Measurements from ENCODE around the gene SLC2A6.

SLC2A6 gene

DNA sequence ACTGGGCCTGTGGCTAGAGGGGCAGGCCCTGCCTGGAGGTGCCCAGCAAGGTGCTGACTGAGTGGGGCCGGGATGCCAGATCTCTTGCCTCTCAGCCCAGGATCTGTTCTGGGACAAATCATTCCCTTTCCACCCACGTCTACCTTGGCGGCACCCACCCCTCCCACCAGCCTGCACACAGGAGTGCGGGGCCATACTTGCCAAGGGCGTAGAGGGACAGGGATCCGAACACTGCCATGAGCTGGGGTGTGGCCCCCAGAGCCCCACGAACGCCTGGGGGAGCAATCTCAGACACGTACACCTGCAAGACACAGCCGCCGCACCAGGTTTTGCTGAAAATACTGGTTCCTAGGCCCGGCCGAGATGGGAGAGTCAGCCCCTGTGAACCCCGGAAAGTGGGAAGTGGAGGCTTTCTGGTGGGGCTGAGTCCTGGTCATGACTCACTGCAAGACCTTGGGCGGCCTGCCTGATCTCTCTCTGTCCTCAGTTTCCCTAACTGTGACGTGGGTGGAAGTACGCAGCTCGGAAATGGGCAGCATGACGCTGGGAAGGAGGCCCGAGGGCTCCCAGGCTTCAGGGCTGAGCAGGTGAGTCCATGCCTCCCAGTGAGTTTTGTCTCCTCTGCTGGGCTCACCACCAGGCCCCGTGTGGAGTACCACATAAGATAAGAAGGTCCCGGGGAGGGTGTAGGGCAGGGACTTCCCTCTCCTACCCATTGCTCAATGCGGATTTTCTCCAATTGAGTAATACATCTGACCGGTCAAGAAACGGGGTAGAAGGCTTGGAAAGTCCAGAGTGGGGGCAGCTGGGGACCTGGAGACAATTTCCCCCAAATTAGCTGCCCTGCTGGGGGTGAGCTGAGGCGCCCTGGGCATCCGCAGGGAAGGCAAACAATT lies 2.6 kb downstream of the SLC2A6 start:
- DNase-seq, result no peak

DNA sequence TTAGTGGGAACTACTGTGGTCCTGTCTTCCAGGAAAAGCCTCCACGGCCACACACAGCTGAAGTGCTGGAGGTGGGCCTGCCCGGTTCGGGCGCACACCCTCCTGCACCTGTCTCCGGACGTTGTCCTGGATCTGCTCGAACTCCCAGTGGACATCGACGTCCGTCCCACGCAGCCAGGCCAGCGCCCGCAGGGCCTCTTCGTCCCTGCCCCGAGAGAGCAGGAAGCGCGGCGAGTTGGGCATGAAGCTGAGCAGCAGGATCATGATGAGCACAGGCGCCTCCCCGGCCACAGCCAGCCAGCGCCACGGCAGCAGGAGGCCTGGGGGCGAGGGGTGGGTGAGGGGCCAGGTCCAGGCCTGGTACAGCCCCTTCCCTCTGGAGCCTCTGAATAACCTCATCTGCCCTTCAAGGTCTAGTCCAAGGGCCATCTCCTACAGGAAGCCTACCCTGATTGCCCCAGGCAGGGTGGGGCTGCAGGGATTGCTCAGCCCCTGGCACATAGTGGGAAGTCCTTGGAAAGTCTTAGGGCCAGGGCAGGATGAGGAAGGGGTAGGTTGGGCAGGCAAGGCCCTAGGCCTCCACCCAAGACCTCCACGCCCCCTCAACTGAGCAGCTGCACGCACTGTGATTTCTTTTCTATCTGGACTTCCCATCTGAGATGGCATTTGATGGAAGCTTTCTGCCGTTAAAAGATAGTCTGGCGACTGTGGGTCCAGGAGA lies 3.4 kb downstream of the SLC2A6 start:
- no peak for DNase-seq

DNA sequence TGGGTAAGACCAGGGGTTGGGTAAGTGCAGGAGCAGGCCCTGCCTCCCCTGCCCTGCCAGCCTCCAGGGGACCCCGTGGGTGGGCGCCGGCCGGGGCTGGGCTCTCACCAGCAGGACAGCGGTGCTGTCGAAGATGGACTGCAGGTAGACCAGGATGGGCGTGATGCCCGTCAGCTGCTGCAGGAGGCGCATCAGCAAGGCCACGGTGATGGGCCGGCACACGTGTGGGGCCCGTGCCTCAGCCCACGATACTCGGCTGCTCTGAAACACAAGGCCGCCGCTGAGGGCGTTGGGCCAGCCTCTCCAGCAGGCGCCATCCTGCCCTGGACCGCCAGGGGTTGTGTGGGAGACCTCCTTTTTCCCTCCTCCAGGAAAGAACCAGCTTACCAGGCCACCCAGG lies 4.0 kb downstream of the SLC2A6 start:
- no peak for DNase-seq

DNA sequence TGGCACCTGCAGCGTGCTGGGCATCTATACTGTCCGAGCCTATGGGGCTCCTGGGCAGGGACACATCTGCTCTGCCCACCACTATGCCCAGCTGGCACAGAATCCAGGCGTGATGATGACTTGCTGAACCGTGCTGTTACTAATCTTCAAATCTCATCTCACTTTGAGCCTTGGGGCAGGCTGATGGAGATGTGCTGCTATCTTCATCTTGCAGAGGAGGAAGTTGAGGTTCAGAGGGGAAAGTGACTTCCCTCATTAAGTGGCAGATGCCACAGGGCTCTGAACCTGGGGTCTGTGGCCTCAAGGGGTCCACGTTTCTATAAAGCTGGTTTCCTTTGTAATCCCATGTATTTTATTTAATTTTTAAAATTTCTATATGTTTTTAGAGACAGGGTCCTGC lies 4.7 kb downstream of the SLC2A6 start:
- DNase-seq, result no peak

DNA sequence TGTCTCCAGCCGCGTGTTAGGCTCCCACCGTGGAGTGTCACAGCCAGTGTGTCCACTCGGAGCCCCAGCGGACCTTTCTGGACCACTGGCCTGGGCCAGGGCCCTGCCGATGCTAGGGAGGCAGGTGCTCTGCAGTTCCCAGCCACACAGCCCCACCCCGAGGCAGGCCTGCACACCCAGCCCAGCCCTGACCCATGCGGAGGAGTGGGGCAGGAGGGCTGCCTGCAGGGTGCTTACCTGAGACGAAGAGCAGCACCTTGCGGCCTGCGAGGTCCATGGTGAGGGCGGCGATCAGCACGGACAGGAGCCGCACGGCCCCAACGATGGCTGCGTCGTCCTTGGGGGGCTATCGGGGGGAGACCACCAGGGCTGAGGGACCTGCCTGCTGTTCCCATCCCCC lies 5.2 kb downstream of the SLC2A6 start:
- DNase-seq, result no peak

DNA sequence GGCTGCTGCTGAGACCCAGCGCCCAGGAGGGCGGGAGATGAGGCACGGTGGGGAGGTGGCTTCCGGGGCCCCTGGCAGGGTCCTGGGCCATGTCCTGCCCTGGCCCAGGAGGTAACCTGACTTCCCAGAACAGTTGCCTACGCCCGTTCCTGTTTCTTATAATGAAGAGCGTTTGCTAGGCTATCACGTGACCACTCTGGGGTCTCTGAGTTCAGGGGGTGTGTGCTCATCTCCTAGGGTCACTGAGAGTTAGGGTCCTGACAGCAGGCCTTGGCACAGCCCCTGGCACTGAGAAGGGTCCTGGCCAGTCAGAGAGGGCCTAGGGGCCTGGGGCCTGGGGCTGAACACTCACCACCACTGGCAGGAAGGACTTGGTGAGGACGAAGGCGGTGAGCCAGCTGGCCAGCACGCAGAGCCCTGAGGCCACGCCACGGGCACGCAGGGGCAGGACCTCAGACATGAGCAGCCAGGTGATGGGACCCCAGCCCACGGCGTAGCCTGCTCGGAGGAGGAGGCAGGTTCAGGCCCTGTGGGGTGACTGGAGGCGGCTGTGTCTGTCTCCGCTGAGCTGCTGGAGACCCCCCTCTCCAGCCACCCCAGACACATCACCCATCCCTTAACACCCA lies 6.0 kb downstream of the SLC2A6 start:
- no peak for DNase-seq

DNA sequence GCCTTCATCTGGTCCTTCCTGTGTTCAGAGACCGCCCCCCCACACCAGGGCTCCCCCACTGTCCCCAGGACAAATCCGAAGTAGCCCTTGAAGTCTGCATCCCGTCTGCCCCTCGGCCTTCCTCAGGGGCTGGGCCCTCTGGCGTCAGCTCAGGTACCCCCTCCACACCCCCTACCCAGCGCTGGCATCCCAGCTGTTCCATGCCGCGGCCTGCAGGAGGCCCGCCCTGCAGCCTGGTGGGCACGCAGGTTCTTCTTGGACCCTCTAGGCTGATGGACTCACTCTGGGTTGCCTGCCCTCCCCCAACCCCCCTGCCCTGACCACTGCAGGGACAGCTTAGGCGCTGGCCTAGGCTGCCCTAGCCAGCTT lies 6.6 kb downstream of the SLC2A6 start:
- DNase-seq, result no peak

DNA sequence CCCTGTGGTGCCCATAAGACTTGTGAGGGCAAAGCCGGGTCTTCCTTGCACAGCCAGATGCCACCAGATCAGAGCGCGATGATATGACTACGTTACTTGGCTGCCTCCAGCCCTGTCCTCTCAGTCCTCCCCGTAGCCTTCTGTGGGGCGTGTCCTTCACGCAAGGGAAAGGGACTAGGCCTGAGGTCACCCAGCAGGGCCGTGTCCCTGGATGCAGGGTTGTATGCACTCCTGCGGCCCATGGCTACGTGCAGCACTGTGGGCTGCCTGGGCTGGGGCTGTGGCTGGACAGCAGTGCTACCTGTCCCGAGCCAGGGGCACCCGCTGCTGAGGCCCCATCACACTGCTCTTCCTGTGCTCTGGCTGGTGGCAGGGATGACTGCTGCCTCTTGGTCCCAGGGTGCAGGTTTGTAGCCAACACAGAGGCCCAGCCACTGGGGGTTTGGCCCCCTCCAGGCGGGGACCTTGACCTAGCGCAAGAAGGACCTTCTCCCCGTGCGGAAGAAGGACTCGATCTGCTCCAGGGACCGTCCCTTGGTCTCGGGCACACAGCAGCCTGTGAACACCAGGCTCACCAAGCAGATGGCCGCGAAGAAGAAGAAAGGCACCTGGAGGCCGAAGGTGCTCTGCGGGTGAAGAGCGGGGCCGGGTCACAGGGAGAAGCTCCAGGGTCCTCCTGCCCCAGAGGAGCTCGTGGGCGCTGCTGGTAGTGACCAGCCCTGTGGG lies 7.2 kb downstream of the SLC2A6 start:
- no peak for DNase-seq

DNA sequence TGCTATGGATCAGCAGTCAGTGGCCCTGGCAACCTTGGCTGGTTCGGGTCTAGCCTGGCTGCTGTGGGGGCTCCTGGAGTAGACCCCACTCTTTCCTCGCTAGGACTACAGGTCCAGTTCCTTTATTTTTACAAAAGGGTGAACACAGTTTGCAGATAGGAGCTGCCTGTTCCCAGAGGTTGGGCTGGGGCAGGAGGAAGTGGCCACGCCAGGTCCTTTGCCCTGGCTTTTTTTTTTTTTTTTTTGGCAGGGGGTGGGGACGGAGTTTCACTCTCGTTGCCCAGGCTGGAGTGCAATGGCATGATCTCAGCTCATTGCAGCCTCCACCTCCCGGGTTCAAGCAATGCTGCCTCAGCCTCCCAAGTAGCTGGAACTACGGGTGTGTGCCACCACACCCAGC lies 7.9 kb downstream of the SLC2A6 start:
- no peak for DNase-seq

DNA sequence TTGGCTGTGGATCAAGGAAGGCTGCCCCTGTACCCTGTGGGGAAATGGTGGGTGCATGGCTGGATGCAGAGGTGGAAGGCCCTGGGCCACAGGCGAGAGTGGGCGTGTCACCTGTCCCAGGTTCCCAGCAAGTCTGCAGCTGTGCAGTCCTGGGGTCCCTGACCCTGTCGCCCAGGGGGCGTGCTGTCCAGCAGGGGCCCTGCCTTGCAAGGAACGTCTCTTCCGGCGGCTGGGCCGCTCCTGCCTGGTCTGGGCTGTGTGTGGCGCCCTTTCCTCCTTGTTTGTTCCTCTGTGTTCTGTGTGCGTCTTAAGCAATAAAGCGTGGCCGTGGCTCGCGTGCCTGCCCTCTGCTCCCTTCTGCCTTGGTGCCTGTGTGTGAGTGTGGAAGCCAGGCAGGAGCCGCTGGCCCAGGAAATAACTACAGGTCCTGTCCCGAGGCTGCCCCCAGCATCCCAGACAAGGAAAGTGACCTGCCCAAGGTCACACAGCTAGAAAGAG lies 8.4 kb downstream of the SLC2A6 start:
- DNase-seq, result no peak

DNA sequence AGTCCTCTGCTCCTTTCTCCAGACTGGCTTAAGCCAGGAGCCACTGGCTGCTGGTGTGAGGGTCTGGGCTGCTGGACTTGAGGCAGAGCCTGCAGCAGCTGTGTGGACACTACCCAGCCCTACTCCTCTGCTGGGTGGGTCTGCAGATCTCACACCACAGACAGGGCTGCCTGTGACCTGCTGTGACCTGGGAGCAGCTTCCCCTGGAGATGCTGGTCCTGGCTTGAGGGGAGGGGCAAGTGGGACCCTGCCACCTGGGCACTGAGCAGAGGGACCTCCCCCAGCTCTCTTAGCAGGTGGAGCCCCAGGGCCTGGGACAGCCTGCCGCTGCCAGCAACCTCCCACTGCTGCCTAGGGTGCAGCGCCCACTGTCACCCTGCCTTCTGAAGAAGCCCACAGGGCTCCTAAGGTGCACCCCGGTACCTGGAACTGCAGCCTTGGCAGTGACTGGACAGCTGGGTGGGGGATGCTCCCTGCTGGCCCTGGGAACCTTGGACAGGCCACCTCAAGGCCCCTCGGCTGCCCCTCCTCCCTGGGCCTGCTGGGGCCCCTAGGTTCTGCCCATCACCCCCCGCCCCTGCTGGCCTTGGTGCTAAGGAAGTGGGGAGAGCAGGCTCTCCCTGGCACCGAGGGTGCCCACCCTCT lies 10.0 kb downstream of the SLC2A6 start:
- DNase-seq, result no peak

DNA sequence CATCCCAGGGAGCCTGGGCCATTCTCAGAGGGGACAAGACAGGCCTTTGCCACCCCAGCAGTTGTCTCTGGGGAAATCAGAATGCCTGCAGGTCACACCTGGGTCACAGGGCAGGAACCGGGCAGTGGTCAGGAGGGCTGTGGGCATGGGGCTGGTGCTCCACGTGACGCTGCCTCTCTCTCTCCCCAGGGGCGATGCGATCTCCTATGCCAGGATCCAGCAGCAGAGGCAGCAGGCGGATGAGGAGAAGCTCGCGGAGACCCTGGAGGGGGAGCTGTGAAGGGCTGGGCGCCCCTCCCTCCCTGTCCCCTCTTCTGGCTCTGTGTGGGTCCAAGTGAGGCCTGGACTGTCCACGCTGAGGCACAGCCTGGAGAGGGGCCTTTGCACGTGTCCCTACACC lies 10.5 kb downstream of the SLC2A6 start:
- no peak for DNase-seq

DNA sequence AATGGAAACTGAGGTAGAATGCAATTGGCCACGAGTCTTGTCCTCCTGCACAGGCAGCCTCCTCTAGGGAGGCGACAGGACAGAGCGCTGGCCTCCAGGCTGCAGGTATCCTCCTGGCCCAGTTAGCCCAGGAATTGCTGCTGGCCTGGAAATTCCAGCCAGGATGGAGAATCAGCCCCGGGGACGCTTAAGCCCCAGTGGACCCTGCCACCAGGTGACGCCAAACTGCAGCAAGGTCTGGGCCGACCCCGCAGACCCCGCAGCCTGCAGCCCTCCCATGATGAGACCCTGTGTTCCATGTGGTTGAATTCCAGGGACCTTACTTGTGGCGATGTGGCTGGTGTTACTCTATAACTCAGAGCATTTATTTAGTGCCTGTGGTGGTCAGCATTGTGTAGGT lies 11.8 kb downstream of the SLC2A6 start:
- no peak for DNase-seq

DNA sequence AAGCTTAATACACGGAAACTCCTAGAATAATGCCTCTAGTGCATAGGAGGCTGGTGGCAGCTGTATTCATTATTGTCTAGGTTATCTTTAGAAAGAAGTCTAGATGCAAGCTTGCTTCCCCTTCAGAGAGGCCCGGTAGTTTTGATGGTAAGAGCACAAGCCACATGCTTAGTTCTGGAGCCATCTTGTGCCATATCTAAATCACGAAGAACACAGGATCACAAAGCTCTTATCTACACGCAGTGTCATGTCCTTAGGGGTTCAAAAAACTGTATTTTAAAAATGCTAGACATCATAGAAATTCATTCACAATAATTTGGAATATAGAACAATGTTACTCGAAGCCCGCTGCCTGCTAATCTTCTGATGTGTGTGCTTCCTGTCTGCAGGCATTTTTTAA lies 12.9 kb downstream of the SLC2A6 start:
- DNase-seq, result no peak

DNA sequence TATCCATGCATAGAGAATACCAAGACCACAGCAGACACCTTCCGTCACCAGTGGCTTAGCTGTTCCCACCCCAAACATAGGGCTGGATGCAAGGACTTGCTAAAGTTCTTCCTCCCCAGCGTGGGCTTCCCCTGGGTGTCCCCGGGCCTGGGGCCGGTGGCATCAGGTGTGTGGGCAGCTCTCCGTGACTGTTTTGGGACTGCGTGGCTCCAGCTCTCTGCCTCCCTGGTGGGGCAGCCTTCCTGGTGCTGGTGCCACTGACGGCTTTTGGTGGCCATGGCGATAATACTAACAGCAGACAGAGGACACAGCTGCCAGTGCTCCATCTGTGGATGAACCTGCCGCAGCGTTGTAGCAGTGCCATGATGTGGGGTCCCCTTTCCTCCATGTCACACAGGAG lies 14.3 kb downstream of the SLC2A6 start:
- DNase-seq, result no peak

DNA sequence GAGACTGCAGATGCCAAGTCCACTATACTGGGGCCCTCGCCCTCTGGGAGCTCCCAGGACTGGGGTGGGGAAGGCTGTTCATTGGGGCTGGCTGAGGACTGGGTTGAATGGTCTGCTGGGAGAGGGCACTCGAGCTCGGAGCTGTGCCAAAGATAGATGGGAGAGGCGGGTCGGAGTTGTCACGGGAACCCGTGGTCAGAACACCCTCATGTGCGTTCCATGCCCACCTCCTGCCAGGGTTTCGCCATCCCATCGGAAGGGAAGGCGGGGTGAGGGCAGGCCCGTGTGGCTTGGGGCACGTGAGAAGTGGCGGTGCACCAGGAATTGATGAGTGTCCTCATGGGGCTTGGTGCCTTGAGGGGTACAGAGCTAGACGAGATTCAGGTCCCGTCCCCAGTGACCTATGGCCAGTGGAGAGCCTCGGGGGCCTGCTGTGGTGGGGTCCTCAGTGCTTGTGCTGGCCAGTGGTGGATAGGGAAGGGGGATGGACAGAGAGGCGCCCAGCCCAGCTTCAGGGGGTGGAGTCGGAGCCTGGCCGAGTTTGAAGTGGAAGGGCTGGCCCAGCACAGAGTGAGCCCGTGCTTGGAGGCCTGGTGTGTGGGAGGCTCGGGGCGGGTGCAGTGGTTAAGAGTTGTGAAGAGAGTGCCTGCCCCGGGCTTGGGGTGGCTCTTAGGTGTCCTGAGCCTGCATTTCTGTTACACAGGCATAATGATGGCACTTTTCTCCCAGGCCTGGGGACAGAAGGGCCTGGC lies 14.9 kb downstream of the SLC2A6 start:
- DNase-seq, result no peak

DNA sequence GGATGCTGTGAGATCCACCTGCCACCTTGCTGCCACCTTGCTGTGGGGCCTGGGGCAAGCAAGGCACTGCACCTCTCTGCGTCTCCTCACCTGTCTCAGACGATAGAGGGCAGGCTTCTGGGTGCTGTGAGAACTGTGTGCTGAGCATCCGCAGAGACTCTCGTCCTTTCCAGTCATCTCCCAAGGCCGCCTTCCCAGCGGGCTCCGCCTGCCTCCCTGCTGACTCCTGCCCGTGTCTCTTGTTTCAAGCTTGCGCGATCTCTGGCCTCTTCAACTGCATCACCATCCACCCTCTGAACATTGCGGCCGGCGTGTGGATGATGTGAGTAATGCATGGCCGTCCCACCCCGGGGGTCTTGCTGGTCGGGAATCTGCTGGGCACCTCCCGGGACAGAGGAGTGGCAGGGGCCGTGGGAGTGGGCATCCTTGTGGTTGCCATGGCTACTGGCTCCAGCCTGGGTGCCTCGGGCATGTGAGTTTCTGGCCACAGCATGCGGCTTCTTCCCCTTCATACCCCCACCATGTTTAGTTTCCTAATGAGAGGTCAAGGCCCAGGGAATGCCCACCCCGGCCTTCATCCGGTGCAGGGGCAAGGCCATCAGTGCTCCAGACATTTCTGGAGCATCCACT lies 15.6 kb downstream of the SLC2A6 start:
- DNase-seq, result no peak

DNA sequence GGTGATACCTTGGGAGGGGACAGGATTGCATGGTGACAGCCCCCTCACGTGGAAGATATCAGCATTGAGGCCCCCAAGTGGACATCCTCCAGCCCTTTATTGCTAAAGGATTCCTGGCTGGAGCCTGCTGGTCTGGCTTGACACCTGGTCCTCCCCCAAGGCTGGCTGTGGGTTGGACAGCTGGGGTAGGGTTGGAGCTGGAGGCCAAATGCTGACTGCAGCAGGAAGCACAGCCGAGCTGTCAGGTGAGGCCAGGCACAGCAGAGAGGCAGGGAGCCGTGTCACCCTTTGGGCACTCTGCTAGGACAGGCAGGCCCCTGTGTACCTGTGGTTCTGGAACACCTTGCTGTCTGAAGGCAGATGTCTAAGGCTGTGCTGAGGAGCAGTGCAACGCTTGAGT lies 16.9 kb downstream of the SLC2A6 start:
- no peak for DNase-seq

DNA sequence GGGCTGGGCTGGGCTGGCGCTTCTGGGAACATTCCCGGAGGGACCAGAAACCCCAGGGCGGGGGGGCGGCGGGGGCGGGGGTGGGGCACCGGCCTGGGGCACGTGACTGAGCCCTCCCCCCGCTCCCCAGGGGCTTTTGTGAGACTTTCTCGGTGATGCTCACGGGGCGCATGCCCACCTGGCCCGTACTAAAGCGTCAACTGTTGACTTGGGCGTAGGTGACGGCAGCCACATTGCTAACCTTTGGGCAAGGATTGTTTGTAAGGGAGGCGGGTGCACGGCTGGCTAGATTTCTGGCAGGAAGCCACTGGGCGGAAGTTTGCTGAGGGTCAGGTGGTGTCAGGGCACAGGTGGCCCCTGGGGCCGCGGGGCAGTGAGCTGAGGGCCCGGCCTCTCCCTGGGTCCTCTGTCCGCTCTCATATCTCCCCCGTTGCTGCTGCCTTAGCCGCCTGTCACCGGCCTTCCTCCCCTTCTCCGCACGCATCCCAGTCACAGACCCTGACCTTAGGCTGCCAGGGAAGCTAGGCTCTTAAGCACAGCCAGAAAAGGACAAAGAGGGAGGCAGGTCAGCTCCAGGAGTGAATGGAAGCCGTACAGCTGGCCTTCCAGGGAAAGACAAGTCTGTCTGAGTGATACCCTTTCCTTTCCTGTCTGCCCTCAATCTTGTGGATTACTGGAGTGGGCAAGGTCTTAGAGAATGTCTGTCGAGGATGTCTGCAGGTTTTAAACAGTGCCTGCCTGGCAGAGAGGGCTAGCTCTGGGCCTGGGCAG lies 18.3 kb downstream of the SLC2A6 start:
- DNase-seq, result no peak
